GM12872 (cell line): ENCODE measurements around the gene TMEM259.

ENCODE experiments used
- TF ChIP-seq, protein P1 (sequence below): IDR thresholded peaks from 3 replicates; pipeline ENCODE4 v1.5.1; 2011; ENCODE audit warnings: low read depth, mild to moderate bottlenecking, low read length, moderate library complexity; ENCODE audit not compliant: insufficient read depth

Gene TMEM259

DNA sequence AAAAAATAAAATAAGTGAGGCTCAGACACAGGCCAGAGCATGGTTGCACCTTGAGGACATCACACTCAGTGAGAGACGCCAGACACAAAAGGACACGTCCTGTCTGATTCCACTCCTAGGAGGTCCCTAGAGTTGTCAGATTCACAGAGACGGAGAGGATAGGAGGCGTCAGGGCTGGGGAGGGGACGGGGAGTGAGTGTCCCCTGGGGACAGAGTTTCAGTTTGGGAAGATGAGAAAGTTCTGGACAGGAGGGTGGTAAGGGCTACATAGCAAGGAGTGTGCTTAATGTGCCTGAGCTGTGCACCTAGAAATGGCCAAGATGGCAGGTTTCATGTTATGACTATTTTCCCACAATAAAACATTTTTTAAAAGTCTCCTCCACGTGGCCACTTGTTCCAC lies 22.9 kb downstream of the TMEM259 start:
- TF ChIP-seq, protein P1, sequence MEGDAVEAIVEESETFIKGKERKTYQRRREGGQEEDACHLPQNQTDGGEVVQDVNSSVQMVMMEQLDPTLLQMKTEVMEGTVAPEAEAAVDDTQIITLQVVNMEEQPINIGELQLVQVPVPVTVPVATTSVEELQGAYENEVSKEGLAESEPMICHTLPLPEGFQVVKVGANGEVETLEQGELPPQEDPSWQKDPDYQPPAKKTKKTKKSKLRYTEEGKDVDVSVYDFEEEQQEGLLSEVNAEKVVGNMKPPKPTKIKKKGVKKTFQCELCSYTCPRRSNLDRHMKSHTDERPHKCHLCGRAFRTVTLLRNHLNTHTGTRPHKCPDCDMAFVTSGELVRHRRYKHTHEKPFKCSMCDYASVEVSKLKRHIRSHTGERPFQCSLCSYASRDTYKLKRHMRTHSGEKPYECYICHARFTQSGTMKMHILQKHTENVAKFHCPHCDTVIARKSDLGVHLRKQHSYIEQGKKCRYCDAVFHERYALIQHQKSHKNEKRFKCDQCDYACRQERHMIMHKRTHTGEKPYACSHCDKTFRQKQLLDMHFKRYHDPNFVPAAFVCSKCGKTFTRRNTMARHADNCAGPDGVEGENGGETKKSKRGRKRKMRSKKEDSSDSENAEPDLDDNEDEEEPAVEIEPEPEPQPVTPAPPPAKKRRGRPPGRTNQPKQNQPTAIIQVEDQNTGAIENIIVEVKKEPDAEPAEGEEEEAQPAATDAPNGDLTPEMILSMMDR = no peak

DNA sequence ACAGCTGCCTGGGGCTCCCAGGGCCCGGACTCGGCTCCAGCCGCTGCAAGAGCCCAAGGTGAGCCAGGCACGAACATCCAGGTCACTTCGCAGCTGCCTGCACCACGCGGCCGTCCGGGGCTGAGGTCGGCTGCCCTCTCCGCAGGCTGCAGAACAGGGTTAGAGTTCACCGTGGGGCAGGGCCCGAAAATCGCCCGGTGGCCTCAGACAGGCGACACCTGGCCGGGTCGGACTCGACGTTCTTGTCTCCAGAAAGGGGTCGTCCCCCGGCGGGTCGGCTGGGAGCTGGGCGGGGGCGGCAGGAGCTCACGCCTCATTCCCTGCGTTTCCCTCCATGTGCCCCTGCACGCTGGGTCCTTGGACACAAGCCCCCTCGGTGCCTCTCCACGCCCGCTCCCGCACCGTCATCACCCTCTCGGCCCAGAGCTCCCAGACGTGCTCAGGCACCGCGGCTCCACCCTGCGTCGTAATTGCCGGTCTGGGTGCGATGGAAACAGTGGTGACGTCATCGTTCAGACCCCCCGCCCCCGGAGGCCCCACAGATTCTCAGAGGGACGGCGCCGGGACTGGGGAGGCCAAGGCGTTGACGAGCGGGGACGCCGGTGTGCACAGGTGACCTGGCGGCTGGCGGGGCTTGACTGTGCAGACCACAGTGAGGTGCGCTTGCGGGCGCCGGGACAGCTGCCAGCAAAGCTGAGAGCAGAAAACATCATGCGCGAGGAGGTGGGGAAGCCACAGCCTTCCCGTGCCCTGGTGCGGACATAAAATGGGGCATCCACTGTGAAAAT lies 24.7 kb downstream of the TMEM259 start:
- TF ChIP-seq, protein P1 = no peak

DNA sequence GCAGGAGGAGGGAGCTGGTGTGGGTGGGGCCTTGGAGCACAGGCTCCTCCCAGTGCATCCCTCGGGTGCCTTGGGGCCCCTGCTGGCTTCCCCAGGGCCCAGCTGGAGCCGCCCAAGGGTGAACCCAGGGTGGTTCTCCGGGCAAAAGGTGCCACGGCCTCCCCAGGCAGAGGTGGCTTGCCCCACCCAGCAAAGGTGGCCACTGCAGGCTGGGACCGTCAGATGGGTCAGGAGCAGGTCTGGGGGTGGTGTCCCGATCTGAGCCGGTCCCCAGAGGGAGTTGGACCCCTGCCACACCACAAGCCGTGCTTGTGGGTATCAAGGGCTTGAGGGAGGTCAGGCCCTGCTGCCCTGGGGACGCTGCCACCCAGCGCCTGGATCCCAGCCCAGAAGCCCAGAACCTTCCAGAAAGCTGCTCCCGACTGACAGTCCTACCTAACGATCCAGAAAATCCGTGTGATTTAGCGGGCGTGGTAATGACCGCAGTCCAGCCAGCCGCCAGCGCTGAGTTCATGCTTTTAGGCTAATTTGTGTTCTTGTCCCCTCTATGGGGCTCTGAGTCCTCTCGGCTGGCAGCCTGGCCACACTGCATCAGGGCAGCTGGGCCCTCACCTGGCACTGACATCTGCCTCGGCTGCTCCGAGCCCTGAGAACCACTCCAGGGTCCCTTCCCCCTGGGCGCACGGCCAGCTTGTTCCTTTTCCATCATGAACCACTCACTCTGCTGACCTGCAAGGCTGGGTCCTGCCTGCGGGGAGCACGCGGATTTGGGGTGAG lies 25.7 kb downstream of the TMEM259 start:
- TF ChIP-seq, protein P1 = no peak

DNA sequence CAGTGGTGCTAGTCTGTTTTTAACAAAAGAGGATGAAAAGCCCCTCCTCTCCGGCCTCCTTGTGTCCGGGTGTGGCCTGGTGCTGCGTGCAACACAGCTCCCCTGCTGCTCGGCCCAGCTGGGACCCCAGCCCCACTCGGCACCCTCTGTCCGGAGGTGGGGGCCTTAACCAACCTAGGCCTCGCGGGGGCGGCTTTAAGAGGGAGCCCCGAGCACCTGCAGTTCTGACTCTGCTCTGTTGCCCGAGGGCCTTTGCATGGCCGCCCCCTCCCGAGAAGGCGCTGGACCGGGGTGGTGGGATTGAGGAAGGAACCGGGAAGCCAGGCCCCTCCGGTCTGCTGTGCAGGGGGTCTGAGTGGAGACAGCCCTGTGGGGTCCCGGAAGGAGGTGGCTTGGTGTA lies 26.4 kb downstream of the TMEM259 start:
- TF ChIP-seq, protein P1 = no peak

DNA sequence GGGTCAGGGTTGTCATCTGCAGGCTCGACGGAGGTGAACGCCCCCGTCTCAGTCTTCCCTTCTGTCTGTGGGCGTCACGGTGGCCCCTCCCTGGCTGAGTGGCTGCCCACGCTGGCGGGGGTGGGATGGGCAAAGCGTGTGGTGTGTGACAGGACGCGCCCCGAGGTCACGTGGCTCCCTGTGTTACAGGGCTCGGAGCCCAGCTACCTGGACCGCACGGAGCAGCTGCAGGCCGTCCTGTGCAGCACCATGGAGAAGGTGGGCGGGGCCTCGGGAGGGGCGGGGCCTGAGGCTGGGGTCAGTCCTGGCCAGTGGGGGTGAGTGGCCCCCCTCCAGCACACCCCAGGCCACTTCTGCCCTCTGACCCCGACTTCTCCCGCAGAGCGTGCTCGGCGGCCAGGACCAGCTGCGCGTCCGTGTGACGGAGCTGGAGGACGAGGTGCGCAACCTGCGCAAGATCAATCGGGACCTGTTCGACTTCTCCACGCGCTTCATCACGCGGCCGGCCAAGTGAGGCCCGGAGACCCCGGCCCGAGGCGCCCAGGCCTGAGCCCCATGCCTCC lies 27.0 kb downstream of the TMEM259 start:
- TF ChIP-seq, protein P1 = no peak

DNA sequence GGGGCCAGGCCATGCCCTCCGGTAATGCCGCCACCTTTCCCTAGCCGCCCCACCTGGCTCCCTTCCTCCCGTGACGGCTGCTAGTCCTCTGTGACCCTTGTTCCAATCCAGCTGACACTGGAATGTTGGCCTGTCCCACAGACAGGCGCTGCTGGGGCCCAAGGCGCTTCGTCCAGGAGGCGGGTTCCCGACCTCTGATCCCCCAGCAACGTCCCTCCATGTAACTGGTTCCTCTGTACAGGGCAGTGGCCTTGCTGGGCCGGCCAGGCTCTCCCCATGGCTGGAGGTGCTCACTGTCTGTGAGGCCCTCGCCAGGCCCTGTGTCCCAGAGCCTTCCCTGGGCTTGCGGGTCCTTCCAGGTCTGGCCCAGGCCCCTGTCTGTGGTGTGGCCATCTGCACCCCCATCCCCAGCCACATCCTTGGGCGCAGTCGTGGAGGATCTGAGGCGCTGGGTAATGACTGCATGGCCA lies 27.5 kb downstream of the TMEM259 start:
- TF ChIP-seq, protein P1 = no peak

DNA sequence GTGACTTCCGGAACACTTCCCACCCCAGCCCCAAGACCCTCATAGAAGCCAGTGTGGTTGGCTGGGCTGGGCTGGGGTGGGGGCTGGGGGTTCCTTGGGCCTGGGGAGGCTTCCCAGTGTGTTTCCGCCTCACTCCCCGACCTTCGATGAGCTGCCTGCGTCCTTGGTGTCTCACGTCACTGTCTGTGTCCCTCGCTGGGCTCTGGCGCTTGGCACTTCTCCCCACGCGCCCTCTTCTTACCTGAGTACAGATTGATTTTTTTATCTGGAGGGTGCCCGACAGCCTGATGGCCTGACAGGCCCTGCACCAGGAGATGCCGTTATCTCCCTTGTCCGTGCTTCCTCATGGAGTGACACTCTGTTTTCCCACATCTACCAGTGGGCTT lies 28.3 kb downstream of the TMEM259 start:
- TF ChIP-seq, protein P1 = no peak
